Mammary epithelial cell (primary cell): ENCODE results near the gene TMEM184A.

Experiments
- EZH2 ChIP-seq: IDR thresholded peaks from 2 replicates; pipeline ENCODE4 v1.6.1; 2012; ENCODE audit warnings: low read length, inconsistent platforms, borderline replicate concordance
- TF ChIP-seq, protein P1 (sequence below), 2 donors: IDR thresholded peaks in 1 of 2; conservative IDR thresholded peaks in 1 of 2; 2 replicates each; pipeline ENCODE4 v1.5.1; 2011 to 2012; ENCODE audit warnings: inconsistent platforms in 2 of 2, low read length in 2 of 2, mild to moderate bottlenecking in 2 of 2, control low read depth in 1 of 2, low read depth in 1 of 2; ENCODE audit not compliant: insufficient read depth in 1 of 2; ENCODE audit errors: extremely low read depth in 1 of 2

DNA sequence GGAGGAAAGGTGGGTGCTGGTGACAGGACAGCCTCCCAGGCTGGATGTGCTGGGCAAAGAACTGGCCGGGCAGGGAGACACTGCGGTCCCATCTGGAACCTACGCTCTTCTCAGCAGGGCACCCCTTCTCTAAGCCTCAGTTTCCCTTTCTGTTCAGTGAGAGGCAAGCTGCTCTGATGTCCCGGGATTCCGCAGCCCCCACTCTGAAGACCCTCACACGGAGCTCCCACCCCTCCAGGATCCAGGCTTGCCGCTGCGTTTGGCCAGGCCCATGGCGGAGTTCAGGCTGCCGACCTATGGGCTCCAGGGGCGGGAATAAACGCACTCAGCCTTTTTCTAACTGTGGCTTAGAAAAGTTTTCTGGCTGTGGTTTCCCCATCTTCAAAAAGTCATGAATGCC is 41.6 kb downstream of the TMEM184A start:
- TF ChIP-seq, protein P1, sequence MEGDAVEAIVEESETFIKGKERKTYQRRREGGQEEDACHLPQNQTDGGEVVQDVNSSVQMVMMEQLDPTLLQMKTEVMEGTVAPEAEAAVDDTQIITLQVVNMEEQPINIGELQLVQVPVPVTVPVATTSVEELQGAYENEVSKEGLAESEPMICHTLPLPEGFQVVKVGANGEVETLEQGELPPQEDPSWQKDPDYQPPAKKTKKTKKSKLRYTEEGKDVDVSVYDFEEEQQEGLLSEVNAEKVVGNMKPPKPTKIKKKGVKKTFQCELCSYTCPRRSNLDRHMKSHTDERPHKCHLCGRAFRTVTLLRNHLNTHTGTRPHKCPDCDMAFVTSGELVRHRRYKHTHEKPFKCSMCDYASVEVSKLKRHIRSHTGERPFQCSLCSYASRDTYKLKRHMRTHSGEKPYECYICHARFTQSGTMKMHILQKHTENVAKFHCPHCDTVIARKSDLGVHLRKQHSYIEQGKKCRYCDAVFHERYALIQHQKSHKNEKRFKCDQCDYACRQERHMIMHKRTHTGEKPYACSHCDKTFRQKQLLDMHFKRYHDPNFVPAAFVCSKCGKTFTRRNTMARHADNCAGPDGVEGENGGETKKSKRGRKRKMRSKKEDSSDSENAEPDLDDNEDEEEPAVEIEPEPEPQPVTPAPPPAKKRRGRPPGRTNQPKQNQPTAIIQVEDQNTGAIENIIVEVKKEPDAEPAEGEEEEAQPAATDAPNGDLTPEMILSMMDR (conservative IDR thresholded peaks at IDR 0.05 in 1 of 2, IDR thresholded peaks at IDR 0.05 in 1 of 2; ENCODE audit: extremely low read depth in 1 of 2, insufficient read depth in 1 of 2, low read depth in 1 of 2, low read length in 2 of 2): no peak
- TF ChIP-seq EZH2: no peak
